Common myeloid progenitor, CD34-positive (primary cell): ENCODE measurements around the gene TLN1.

Experiments used
- CTCF ChIA-PET: fragments of 350-600 bp; sonication (Branson Sonifier 250); formaldehyde crosslinking; loops from one replicate; lab custom pipeline; 2021; ENCODE audit warnings: antibody characterized with exemption; lab: Charles Lee
- POLR2A ChIA-PET: fragments of 350-600 bp; sonication (Branson Sonifier 250); formaldehyde crosslinking; loops from one replicate; lab custom pipeline; 2021; ENCODE audit warnings: antibody characterized with exemption; lab: Charles Lee
- DNase-seq, 3 donors: peaks; one replicate each; pipeline versions ENCODE4 v3.0.0 to v3.0.0-alpha.2; 2013
- H3K27ac ChIP-seq, 2 experiments: 1 replicate in 1 of 2; 2 replicates in 1 of 2; pipeline ENCODE4 v1.7.0; 2013; ENCODE audit warnings: inconsistent platforms in 2 of 2, low read length in 2 of 2, mild to moderate bottlenecking in 2 of 2, low read depth in 1 of 2, moderate library complexity in 1 of 2; ENCODE audit not compliant: severe bottlenecking in 2 of 2, insufficient read depth in 1 of 2, poor library complexity in 1 of 2
- H3K27me3 ChIP-seq, 5 experiments: replicated peaks in 2 of 5; 1 replicate in 3 of 5; 2 replicates in 2 of 5; pipeline versions ENCODE4 v1.6.1 to v1.7.0; 2013; ENCODE audit warnings: low read length in 4 of 5, mild to moderate bottlenecking in 2 of 5, moderate library complexity in 2 of 5, inconsistent platforms in 1 of 5; ENCODE audit not compliant: insufficient read depth in 5 of 5, control insufficient read depth in 4 of 5
- H3K36me3 ChIP-seq, 4 experiments: 1 replicate in 2 of 4; 2 replicates in 2 of 4; pipeline versions ENCODE4 v1.6.1 to v1.7.0; 2013; ENCODE audit warnings: low read length in 3 of 4, control low read depth in 1 of 4, mild to moderate bottlenecking in 1 of 4; ENCODE audit not compliant: control insufficient read depth in 4 of 4, insufficient read depth in 4 of 4
- H3K4me1 ChIP-seq, 4 experiments: 1 replicate in 3 of 4; 2 replicates in 1 of 4; pipeline versions ENCODE4 v1.6.1 to v1.7.1; 2013; ENCODE audit warnings: low read length in 3 of 4, mild to moderate bottlenecking in 3 of 4, control low read depth in 1 of 4, inconsistent platforms in 1 of 4, moderate library complexity in 1 of 4; ENCODE audit not compliant: control insufficient read depth in 4 of 4, insufficient read depth in 4 of 4; ENCODE audit errors: control extremely low read depth in 1 of 4
- H3K4me3 ChIP-seq, 7 experiments: 1 replicate in 4 of 7; 2 replicates in 3 of 7; pipeline versions ENCODE4 v1.5.1 to v1.7.0; 2013; ENCODE audit warnings: mild to moderate bottlenecking in 7 of 7, low read length in 6 of 7, moderate library complexity in 6 of 7, inconsistent platforms in 2 of 7, low read depth in 2 of 7, control low read depth in 1 of 7; ENCODE audit not compliant: insufficient read depth in 4 of 7, control insufficient read depth in 1 of 7; ENCODE audit errors: extremely low read depth in 1 of 7
- H3K9me3 ChIP-seq, 5 experiments: 1 replicate in 4 of 5; 2 replicates in 1 of 5; pipeline versions ENCODE4 v1.6.1 to v1.7.1; 2013; ENCODE audit warnings: low read length in 4 of 5, mild to moderate bottlenecking in 2 of 5, inconsistent platforms in 1 of 5, low read depth in 1 of 5, moderate library complexity in 1 of 5; ENCODE audit not compliant: control insufficient read depth in 4 of 5, insufficient read depth in 2 of 5; ENCODE audit errors: control extremely low read depth in 1 of 5
- WGBS: methylation state at CpG from one replicate; pipeline ENCODE4 v1.1.5; 2013; ENCODE audit not compliant: insufficient coverage; 5-methylcytosine and 5-hydroxymethylcytosine counted together

The TLN1 gene

GRCh38 chr9:35675204-35675603 is 56.8 kb downstream of the TLN1 start:
- no peak for DNase-seq
- peaks cover 0 to 4% (median 0%) of the 10 kb centered on the region in 5 experiments for H3K27me3 ChIP-seq
- WGBS, result 52% methylated on average over 13 of the region's 13 CpGs
- ChIA-PET POLR2A (interaction anchor here (0.5 to 1.2 kb wide), 3 partner anchors 15 to 26 kb away, joined by 3 read pairs; partner anchors contain the start of genes CCDC107 and RMRP), CTCF (interaction anchor here (0.7 to 4.7 kb wide), 15 partner anchors 10 to 115 kb away, joined by 3 to 27 read pairs (median 3); partner anchors contain the start of genes ARHGEF39, SIT1 and TLN1)
- peak overlapping the region in 6 of 7 experiments; percentile 13 to 81 (median 56) for H3K4me3 ChIP-seq
- no peak overlapping the region for H3K27ac ChIP-seq
- H3K4me1 ChIP-seq, result peaks cover 0 to 12% (median 8%) of the 10 kb centered on the region in 4 experiments
- no peaks in the 10 kb centered on the region for H3K36me3 ChIP-seq
- no peaks in the 10 kb centered on the region for H3K9me3 ChIP-seq

GRCh38 chr9:35674025-35674361 is 58.0 kb downstream of the TLN1 start:
- WGBS, result 93% methylated on average over 3 of the region's 3 CpGs
- no peak for DNase-seq
- ChIA-PET POLR2A (no interaction called here), CTCF (interaction anchor here (0.7 to 4.7 kb wide), 6 partner anchors 11 to 47 kb away, joined by 3 to 27 read pairs (median 4); no protein-coding TSS in a partner anchor)
- Histone ChIP-seq H3K36me3 (no peaks in the 10 kb centered on the region), H3K4me3 (no peak overlapping the region), H3K27ac (no peak overlapping the region), H3K9me3 (no peaks in the 10 kb centered on the region), H3K4me1 (peaks cover 0 to 12% (median 8%) of the 10 kb centered on the region in 4 experiments), H3K27me3 (peaks cover 0 to 4% (median 0%) of the 10 kb centered on the region in 5 experiments)

- H3K27ac ChIP-seq, result no peak within 1 kb of the TSS
- no peak within 1 kb of the TSS for H3K4me3 ChIP-seq
- CTCF ChIA-PET, result interaction anchor here (0.7 to 4.7 kb wide), 6 partner anchors 10 to 48 kb away, joined by 3 to 27 read pairs (median 4); no protein-coding TSS in a partner anchor
These were observed 58.6 kb downstream of the TLN1 start, which contains the start of gene CA9 for GRCh38 chr9:35673132-35674024. Gene CA9 (plus strand): TSS chr9:35673928. CDS start chr9:35673960, 32 bp downstream.

GRCh38 chr9:35669331-35670145 is 62.5 kb downstream of the TLN1 start:
- POLR2A ChIA-PET, result no interaction called here
- H3K4me1 ChIP-seq, result peaks cover 7 to 17% (median 12%) of the 10 kb centered on the region in 4 experiments
- CTCF ChIA-PET, result interaction anchor here (1.0 to 3.3 kb wide), 7 partner anchors 8 to 57 kb away, joined by 3 to 22 read pairs (median 9); partner anchors contain the start of genes CCDC107 and RMRP
- H3K9me3 ChIP-seq, result no peaks in the 10 kb centered on the region
- 80% methylated on average over 4 of the region's 6 CpGs for WGBS
- DNase-seq, result no peak
- H3K27ac ChIP-seq, result no peak overlapping the region
- H3K27me3 ChIP-seq, result peaks cover 0 to 4% (median 0%) of the 10 kb centered on the region in 5 experiments
- H3K4me3 ChIP-seq, result no peak overlapping the region
- H3K36me3 ChIP-seq, result no peaks in the 10 kb centered on the region

More at GRCh38 chr9:35673132-35674024, 58.6 kb downstream of the TLN1 start, which contains the start of gene CA9:
- peaks cover 0 to 4% (median 0%) of the 10 kb centered on the region in 5 experiments for H3K27me3 ChIP-seq
- POLR2A ChIA-PET, result no interaction called here
- 98% methylated on average over 5 of the region's 10 CpGs for WGBS
- DNase-seq, result no peak
- peaks cover 0 to 12% (median 8%) of the 10 kb centered on the region in 4 experiments for H3K4me1 ChIP-seq
- H3K9me3 ChIP-seq, result no peaks in the 10 kb centered on the region
- H3K36me3 ChIP-seq, result no peaks in the 10 kb centered on the region

GRCh38 chr9:35667939-35668338 is 64.1 kb downstream of the TLN1 start:
- Histone ChIP-seq H3K4me3 (no peak overlapping the region), H3K9me3 (no peaks in the 10 kb centered on the region), H3K27me3 (no peaks in the 10 kb centered on the region), H3K36me3 (peaks cover 0 to 2% (median 0%) of the 10 kb centered on the region in 4 experiments), H3K4me1 (peaks cover 7 to 27% (median 19%) of the 10 kb centered on the region in 4 experiments), H3K27ac (no peak overlapping the region)
- WGBS, result 100% methylated on average over 3 of the region's 3 CpGs
- CTCF ChIA-PET, result no interaction called here
- POLR2A ChIA-PET, result no interaction called here
- DNase-seq, result no peak

GRCh38 chr9:35666549-35666948 is 65.4 kb downstream of the TLN1 start:
- H3K36me3 ChIP-seq, result peaks cover 0 to 10% (median 0%) of the 10 kb centered on the region in 4 experiments
- no peak for DNase-seq
- no peaks in the 10 kb centered on the region for H3K27me3 ChIP-seq
- POLR2A ChIA-PET, result interaction anchor here (0.7 kb wide), 1 partner anchor 9 kb away, joined by 3 read pairs; the partner anchor contains the start of genes CCDC107 and RMRP
- no peak overlapping the region for H3K27ac ChIP-seq
- H3K4me1 ChIP-seq, result peaks cover 10 to 41% (median 32%) of the 10 kb centered on the region in 4 experiments
- CTCF ChIA-PET, result interaction anchor here (1.2 to 12.8 kb wide), 4 partner anchors 10 to 159 kb away, joined by 3 to 117 read pairs (median 24); no protein-coding TSS in a partner anchor
- 100% methylated on average over 3 of the region's 5 CpGs for WGBS
- no peaks in the 10 kb centered on the region for H3K9me3 ChIP-seq
- H3K4me3 ChIP-seq, result no peak overlapping the region
